SK-N-SH (cell line): Measurements from ENCODE around the gene SPAG6. TPM values are rescaled to one million over a fixed set of nuclear protein-coding genes. Genes with fewer than 3 reads are reported as not detected.

Experiments used
- CTCF ChIA-PET: fragments of 300-600, 350-600 bp; formaldehyde crosslinking; extraction: SDS; loops from one replicate; lab custom pipeline; 2021; lab: Yijun Ruan, JAX
- POLR2A ChIA-PET: fragments of 350-600 bp; sonication (Branson Sonifier 250); formaldehyde crosslinking; extraction: SDS; loops from one replicate; lab custom pipeline; 2020; ENCODE audit warnings: antibody characterized with exemption, inconsistent platforms; lab: Yijun Ruan, JAX
- DNase-seq: peaks from one replicate; pipeline ENCODE4 v3.0.0; 2012
- H2AFZ ChIP-seq: fragments of 200-600 bp; sonication (generic); 2 replicates; pipeline ENCODE4 v1.8.1; 2016; ENCODE audit warnings: antibody characterized with exemption, mild to moderate bottlenecking, low read depth
- H3F3A ChIP-seq: fragments of 200-600 bp; sonication (generic); replicated peaks from 2 replicates; pipeline ENCODE3; 2016; ENCODE audit warnings: antibody characterized with exemption, mild to moderate bottlenecking; ENCODE audit not compliant: insufficient read depth
- H3K27ac ChIP-seq, 2 experiments: fragments of 200-500 bp in 1 of 2; fragments of 200-600 bp in 1 of 2; sonication (Bioruptor generic) in 1 of 2; sonication (generic), shearing (Covaris generic) in 1 of 2; 2 replicates each; pipeline versions ENCODE4 v1.5.1 to v1.6.1; 2014 to 2016; ENCODE audit warnings: low read depth in 2 of 2, inconsistent platforms in 1 of 2, low read length in 1 of 2, mild to moderate bottlenecking in 1 of 2, mixed read lengths in 1 of 2
- H3K27me3 ChIP-seq: fragments of 200-600 bp; sonication (generic), shearing (Covaris generic); 2 replicates; pipeline ENCODE4 v1.6.1; 2016; ENCODE audit warnings: mixed run types; ENCODE audit not compliant: insufficient read depth
- H3K36me3 ChIP-seq, 2 experiments: fragments of 200-500 bp in 1 of 2; fragments of 200-600 bp in 1 of 2; sonication (Bioruptor generic) in 1 of 2; sonication (generic) in 1 of 2; replicated peaks in 1 of 2; 2 replicates each; pipeline versions ENCODE3 to v1.5.1; 2014 to 2016; ENCODE audit warnings: low read length in 1 of 2, mild to moderate bottlenecking in 1 of 2; ENCODE audit not compliant: insufficient read depth in 2 of 2, control insufficient read depth in 1 of 2
- H3K4me1 ChIP-seq, 2 experiments: fragments of 200-500 bp in 1 of 2; fragments of 200-600 bp in 1 of 2; sonication (Bioruptor generic) in 1 of 2; sonication (generic), shearing (Covaris generic) in 1 of 2; 2 replicates each; pipeline versions ENCODE4 v1.5.1 to v1.6.1; 2014 to 2016; ENCODE audit warnings: low read depth in 1 of 2, low read length in 1 of 2, mixed run types in 1 of 2; ENCODE audit not compliant: insufficient read depth in 2 of 2, control insufficient read depth in 1 of 2
- H3K4me2 ChIP-seq: fragments of 200-600 bp; sonication (generic), shearing (Covaris generic); 2 replicates; pipeline ENCODE4 v1.6.1; 2017; ENCODE audit warnings: mixed run types
- H3K4me3 ChIP-seq, 2 experiments: fragments of 200-500 bp in 1 of 2; fragments of 200-600 bp in 1 of 2; sonication (Bioruptor generic) in 1 of 2; sonication (generic), shearing (Covaris generic) in 1 of 2; 2 replicates each; pipeline versions ENCODE4 v1.5.1 to v1.8.1; 2014 to 2016; ENCODE audit warnings: low read depth in 2 of 2, inconsistent platforms in 1 of 2, low read length in 1 of 2, mild to moderate bottlenecking in 1 of 2, mixed read lengths in 1 of 2, moderate library complexity in 1 of 2
- H3K79me2 ChIP-seq: fragments of 200-600 bp; sonication (generic); 2 replicates; pipeline ENCODE4 v1.8.1; 2017; ENCODE audit warnings: mild to moderate bottlenecking; ENCODE audit not compliant: insufficient read depth
- H3K9ac ChIP-seq: fragments of 200-600 bp; sonication (generic); 2 replicates; pipeline ENCODE4 v1.6.1; 2017; ENCODE audit warnings: mixed run types
- H3K9me2 ChIP-seq: fragments of 200-600 bp; sonication (generic); 2 replicates; pipeline ENCODE4 v1.6.1; 2017; ENCODE audit warnings: mixed run types
- H3K9me3 ChIP-seq: fragments of 200-600 bp; sonication (generic); 2 replicates; pipeline ENCODE4 v1.6.1; 2017; ENCODE audit warnings: mixed run types, mild to moderate bottlenecking, moderate library complexity
- H4K20me1 ChIP-seq: fragments of 200-600 bp; sonication (generic); 2 replicates; pipeline ENCODE4 v1.6.1; 2017; ENCODE audit warnings: mild to moderate bottlenecking, mixed run types; ENCODE audit not compliant: insufficient read depth
- CHD2 ChIP-seq: fragments of 150-350 bp; IDR thresholded peaks from 2 replicates; pipeline ENCODE4 v1.6.1; 2018; ENCODE audit warnings: low read length; ENCODE audit not compliant: partially characterized antibody
- EP300 ChIP-seq, 2 experiments: IDR thresholded peaks; 2 replicates each; pipeline versions ENCODE4 v1.4.0 to v1.6.1; 2012; ENCODE audit warnings: borderline replicate concordance in 1 of 2, low read depth in 1 of 2, low read length in 1 of 2
- FOXM1 ChIP-seq: IDR thresholded peaks from 2 replicates; pipeline ENCODE4 v1.4.0; 2012; ENCODE audit warnings: low read depth, mild to moderate bottlenecking
- MEF2A ChIP-seq: IDR thresholded peaks from 2 replicates; pipeline ENCODE4 v1.4.0; 2012; ENCODE audit warnings: low read depth, borderline replicate concordance
- RCOR1 ChIP-seq: fragments of 150-350 bp; IDR thresholded peaks from 2 replicates; pipeline ENCODE4 v1.6.1; 2017; ENCODE audit warnings: antibody characterized with exemption, low read length
- SIN3A ChIP-seq: IDR thresholded peaks from 2 replicates; pipeline ENCODE4 v1.6.1; 2012; ENCODE audit warnings: low read depth, mild to moderate bottlenecking, low read length, moderate library complexity, borderline replicate concordance
- SMC3 ChIP-seq: IDR thresholded peaks from 2 replicates; pipeline ENCODE4 v1.6.1; 2012; ENCODE audit warnings: low read depth, low read length, improper control_type of control experiment
- TAF1 ChIP-seq: IDR thresholded peaks from 2 replicates; pipeline ENCODE4 v1.6.1; 2012; ENCODE audit warnings: low read depth, mild to moderate bottlenecking, low read length, moderate library complexity, borderline replicate concordance
- TCF12 ChIP-seq: IDR thresholded peaks from 2 replicates; pipeline ENCODE4 v1.4.0; 2012
- TEAD4 ChIP-seq: IDR thresholded peaks from 2 replicates; pipeline ENCODE4 v1.4.0; 2012; ENCODE audit warnings: mild to moderate bottlenecking, borderline replicate concordance; ENCODE audit not compliant: insufficient read depth
- whole genome bisulfite sequencing: methylation state at CpG from one replicate; pipeline ENCODE4 v1.1.6; 2017; ENCODE audit warnings: low lambda C conversion rate; 5-methylcytosine and 5-hydroxymethylcytosine counted together
- polyA plus RNA-seq, 3 experiments: library from polyadenylated mRNA; depleted of rRNA; stranded (reverse); fragments of >200 nt; gene quantifications; 2 replicates each; pipeline ENCODE4 v1.2.3, GENCODE V29; 2012
- TF ChIP-seq, protein P1 (sequence below): IDR thresholded peaks from 2 replicates; pipeline ENCODE4; 2012
- TF ChIP-seq, protein P2 (sequence below): IDR thresholded peaks from 2 replicates; pipeline ENCODE4 v1.4.0; 2012; ENCODE audit warnings: low read depth, borderline replicate concordance

The SPAG6 gene
- polyA plus RNA-seq, 1 of the 3 experiments (the other 2 are of a cell fraction), result 0.77 TPM

DNA sequence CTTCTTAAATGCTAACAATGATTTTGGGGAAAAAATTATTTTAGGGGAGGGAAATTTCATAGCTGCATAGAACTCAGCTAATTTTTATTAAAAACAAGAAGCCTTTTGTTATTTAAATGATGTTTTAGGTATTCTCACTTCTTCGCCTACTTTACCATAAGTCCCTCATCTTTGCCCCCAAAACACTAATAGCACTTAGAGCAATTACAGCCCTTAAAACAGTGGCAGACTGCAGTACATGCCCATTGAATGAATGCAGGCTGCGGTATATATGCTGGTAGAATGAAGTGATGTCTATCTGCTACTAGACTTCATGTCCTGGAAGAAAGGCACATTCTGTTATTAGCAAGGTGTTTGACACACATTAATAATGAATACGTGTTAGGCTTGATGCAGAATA is 2.9 kb upstream of the SPAG6 start (continued):
- no peak for TF ChIP-seq SIN3A
- no peak for TF ChIP-seq TEAD4
- TF ChIP-seq SMC3, result no peak
- no peak for TF ChIP-seq CHD2

DNA sequence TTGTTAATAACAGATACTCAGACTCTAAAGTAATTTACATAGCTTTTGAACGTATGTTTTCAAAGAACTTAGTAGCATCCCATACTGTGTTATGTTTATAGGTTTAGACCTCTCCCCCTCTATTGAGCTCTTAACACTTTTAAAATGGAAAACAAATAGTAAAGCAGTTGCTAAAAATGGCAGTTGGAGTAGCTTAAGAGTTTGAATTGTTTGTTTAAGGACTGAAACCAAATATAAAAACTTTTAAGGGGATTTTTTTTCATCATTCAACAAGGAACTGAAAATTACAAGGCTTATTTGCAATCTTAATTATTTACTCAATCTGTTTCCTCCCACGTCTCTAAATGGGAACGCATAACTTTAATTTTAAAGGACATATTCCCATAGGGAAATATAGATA is 1.6 kb upstream of the SPAG6 start:
- Histone ChIP-seq H3K4me3 (no peak overlapping the region), H3K4me1 (peaks cover 0 to 13% of the 10 kb centered on the region in 2 experiments; a peak in 2 of 4 replicates), H3K79me2 (no peaks in the 10 kb centered on the region), H4K20me1 (no peaks in the 10 kb centered on the region), H3K9ac (no peak overlapping the region), H2AFZ (no peak overlapping the region), H3K27ac (no peak overlapping the region), H3F3A (no peaks in the 10 kb centered on the region), H3K9me3 (no peaks in the 10 kb centered on the region), H3K36me3 (no peaks in the 10 kb centered on the region), H3K27me3 (peaks cover 42% of the 10 kb centered on the region), H3K4me2 (no peak overlapping the region), H3K9me2 (no peaks in the 10 kb centered on the region)
- POLR2A ChIA-PET, result no interaction called here
- CTCF ChIA-PET, result interaction anchor here (1.0 to 1.7 kb wide), 2 partner anchors 11 to 28 kb away, joined by 3 to 4 read pairs; partner anchors contain the start of gene COMMD3
- 60% methylated on average over 3 of the region's 3 CpGs for WGBS
- DNase-seq, result no peak
- no peak for TF ChIP-seq RCOR1

DNA sequence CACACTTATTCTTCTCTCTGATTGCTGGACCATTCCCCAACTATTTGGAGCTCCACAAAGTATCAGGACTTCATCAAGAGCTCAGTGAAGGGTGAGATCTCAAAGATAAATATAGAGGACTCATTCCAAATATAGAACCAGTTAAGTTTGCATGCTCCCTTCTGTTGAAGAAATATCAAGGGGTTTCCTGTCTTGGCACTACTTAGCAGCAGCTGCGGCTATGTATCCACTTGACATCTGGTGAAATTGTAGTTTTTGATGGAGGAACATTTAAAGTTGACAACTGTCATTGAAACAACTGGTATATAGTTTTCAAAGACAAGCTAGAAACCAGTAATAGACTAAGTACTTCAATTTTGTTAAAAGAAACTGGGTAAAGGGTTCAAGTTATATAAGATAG is 1.0 kb upstream of the SPAG6 start:
- H3K79me2 ChIP-seq, result no peaks in the 10 kb centered on the region
- CTCF ChIA-PET, result interaction anchor here (1.0 to 1.7 kb wide), 2 partner anchors 10 to 28 kb away, joined by 3 to 4 read pairs; partner anchors contain the start of gene COMMD3

More for the DNA sequence above, 1.0 kb upstream of the SPAG6 start:
- Histone ChIP-seq H3K9me3 (no peaks in the 10 kb centered on the region), H3K27me3 (peaks cover 36% of the 10 kb centered on the region), H3K36me3 (no peaks in the 10 kb centered on the region), H4K20me1 (no peaks in the 10 kb centered on the region), H3K9me2 (no peaks in the 10 kb centered on the region), H2AFZ (no peak overlapping the region), H3K27ac (no peak overlapping the region), H3K4me3 (no peak overlapping the region), H3K9ac (no peak overlapping the region), H3K4me1 (peaks cover 0 to 13% of the 10 kb centered on the region in 2 experiments; a peak in 2 of 4 replicates), H3F3A (no peaks in the 10 kb centered on the region), H3K4me2 (no peak overlapping the region)
- POLR2A ChIA-PET, result no interaction called here
- no peak for DNase-seq
- 89% methylated on average over 1 of the region's 1 CpG for WGBS
- no peak for TF ChIP-seq MEF2A
- no peak for TF ChIP-seq TAF1
- no peak for TF ChIP-seq RCOR1
- TF ChIP-seq, protein P1, sequence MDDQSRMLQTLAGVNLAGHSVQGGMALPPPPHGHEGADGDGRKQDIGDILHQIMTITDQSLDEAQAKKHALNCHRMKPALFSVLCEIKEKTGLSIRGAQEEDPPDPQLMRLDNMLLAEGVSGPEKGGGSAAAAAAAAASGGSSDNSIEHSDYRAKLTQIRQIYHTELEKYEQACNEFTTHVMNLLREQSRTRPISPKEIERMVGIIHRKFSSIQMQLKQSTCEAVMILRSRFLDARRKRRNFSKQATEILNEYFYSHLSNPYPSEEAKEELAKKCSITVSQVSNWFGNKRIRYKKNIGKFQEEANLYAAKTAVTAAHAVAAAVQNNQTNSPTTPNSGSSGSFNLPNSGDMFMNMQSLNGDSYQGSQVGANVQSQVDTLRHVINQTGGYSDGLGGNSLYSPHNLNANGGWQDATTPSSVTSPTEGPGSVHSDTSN, result no peak
- TF ChIP-seq, protein P2, sequence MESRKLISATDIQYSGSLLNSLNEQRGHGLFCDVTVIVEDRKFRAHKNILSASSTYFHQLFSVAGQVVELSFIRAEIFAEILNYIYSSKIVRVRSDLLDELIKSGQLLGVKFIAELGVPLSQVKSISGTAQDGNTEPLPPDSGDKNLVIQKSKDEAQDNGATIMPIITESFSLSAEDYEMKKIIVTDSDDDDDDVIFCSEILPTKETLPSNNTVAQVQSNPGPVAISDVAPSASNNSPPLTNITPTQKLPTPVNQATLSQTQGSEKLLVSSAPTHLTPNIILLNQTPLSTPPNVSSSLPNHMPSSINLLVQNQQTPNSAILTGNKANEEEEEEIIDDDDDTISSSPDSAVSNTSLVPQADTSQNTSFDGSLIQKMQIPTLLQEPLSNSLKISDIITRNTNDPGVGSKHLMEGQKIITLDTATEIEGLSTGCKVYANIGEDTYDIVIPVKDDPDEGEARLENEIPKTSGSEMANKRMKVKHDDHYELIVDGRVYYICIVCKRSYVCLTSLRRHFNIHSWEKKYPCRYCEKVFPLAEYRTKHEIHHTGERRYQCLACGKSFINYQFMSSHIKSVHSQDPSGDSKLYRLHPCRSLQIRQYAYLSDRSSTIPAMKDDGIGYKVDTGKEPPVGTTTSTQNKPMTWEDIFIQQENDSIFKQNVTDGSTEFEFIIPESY, result no peak
- TF ChIP-seq TCF12, result no peak
- TF ChIP-seq EP300 (IDR thresholded peaks at IDR 0.05; ENCODE audit: borderline replicate concordance in 1 of 2, low read depth in 1 of 2, low read length in 1 of 2), result no peak
- no peak for TF ChIP-seq FOXM1
